HepG2 (cell line): ENCODE measurements around the gene PTPMT1. TPM values are rescaled to one million over a fixed set of nuclear protein-coding genes. Genes with fewer than 3 reads are reported as not detected.

Source experiments
- ATAC-seq: fragments of 200-7000 bp; cut with Tn5 transposase; 3 replicates; pipeline ENCODE4 v1.9.1; 2020; ENCODE audit warnings: mild to moderate bottlenecking, moderate library complexity
- BruUV-seq: library from RNA; stranded (reverse); fragments of 400-500 nt; replicated peaks from 2 replicates; lab custom pipeline; 2021; lab: Mats Ljungman, UMichigan
- CTCF ChIA-PET: fragments of 300-600 bp; formaldehyde crosslinking; extraction: SDS; loops from one replicate; lab custom pipeline; 2021; ENCODE audit warnings: low total read pairs, inconsistent platforms, low intra/inter-chr PET ratio; lab: Yijun Ruan, JAX
- POLR2A ChIA-PET: fragments of 350-600 bp; sonication (Branson Sonifier 250); formaldehyde crosslinking; loops from one replicate; lab custom pipeline; 2020; ENCODE audit warnings: antibody characterized with exemption, inconsistent platforms; lab: Yijun Ruan, JAX
- DNase-seq: peaks from one replicate; pipeline ENCODE4 v3.0.0-alpha.2; 2015; ENCODE audit warnings: low spot score
- FAIRE-seq: peaks from 3 replicates; lab custom pipeline; 2011; peaks lifted over from hg19 to GRCh38; lab: Jason Lieb, UNC
- H2AFZ ChIP-seq: one replicate; pipeline ENCODE4 v1.6.1; 2011; ENCODE audit warnings: low read length, inconsistent platforms
- H3K27ac ChIP-seq: fragments of 300-600 bp; 3 replicates; pipeline ENCODE4 v1.8.0; 2011; ENCODE audit warnings: mixed run types, mild to moderate bottlenecking, mixed read lengths, low read length, inconsistent platforms; ENCODE audit not compliant: insufficient read depth; ENCODE audit errors: extremely low read length
- H3K27me3 ChIP-seq, 2 experiments: fragments of 200-600 bp in 1 of 2; 2 replicates in 1 of 2; 3 replicates in 1 of 2; pipeline versions ENCODE4 v1.6.0 to v1.8.0; 2011; ENCODE audit warnings: low read length in 2 of 2, mild to moderate bottlenecking in 2 of 2, moderate library complexity in 2 of 2, inconsistent platforms in 1 of 2; ENCODE audit not compliant: insufficient read depth in 2 of 2, control insufficient read depth in 1 of 2
- H3K36me3 ChIP-seq, 2 experiments: fragments of 200-600 bp in 1 of 2; replicated peaks in 1 of 2; 2 replicates in 1 of 2; 3 replicates in 1 of 2; pipeline versions ENCODE4 v1.5.1 to v1.8.0; 2011; ENCODE audit warnings: low read length in 2 of 2, inconsistent platforms in 1 of 2; ENCODE audit not compliant: insufficient read depth in 2 of 2, control insufficient read depth in 1 of 2
- H3K4me1 ChIP-seq: 2 replicates; pipeline ENCODE4 v1.5.1; 2012; ENCODE audit warnings: low read length, inconsistent platforms; ENCODE audit not compliant: insufficient read depth
- H3K4me2 ChIP-seq: 2 replicates; pipeline ENCODE4 v1.6.0; 2011; ENCODE audit warnings: low read depth, low read length, inconsistent platforms
- H3K4me3 ChIP-seq, 3 experiments: fragments of 200-600 bp in 1 of 3; sonication (generic), shearing (Covaris generic) in 1 of 3; replicated peaks in 1 of 3; 2 replicates each; pipeline ENCODE4 v1.5.1; 2011 to 2016; ENCODE audit warnings: low read length in 3 of 3, inconsistent platforms in 2 of 3, low read depth in 2 of 3, mild to moderate bottlenecking in 2 of 3, control low read depth in 1 of 3, mixed read lengths in 1 of 3; ENCODE audit not compliant: insufficient read depth in 1 of 3
- H3K79me2 ChIP-seq: one replicate; pipeline ENCODE4 v1.6.1; 2011; ENCODE audit warnings: low read length, inconsistent platforms; ENCODE audit not compliant: insufficient read depth
- H3K9ac ChIP-seq: 2 replicates; pipeline ENCODE4 v1.6.0; 2011; ENCODE audit warnings: mild to moderate bottlenecking, low read depth, low read length, inconsistent platforms; ENCODE audit not compliant: insufficient read depth
- H3K9me3 ChIP-seq: 2 replicates; pipeline ENCODE4 v1.5.1; 2012; ENCODE audit warnings: mild to moderate bottlenecking, low read length
- H4K20me1 ChIP-seq: 2 replicates; pipeline ENCODE4 v1.6.0; 2011; ENCODE audit warnings: inconsistent platforms, mild to moderate bottlenecking, low read length, moderate library complexity; ENCODE audit not compliant: insufficient read depth
- ARNT2 ChIP-seq: sonication (generic); formaldehyde crosslinking; IDR thresholded peaks from 2 replicates; pipeline ENCODE4 v1.8.0; 2022; ENCODE audit warnings: mild to moderate bottlenecking, low read depth, missing genetic modification reagents, moderate library complexity
- CBX1 ChIP-seq: IDR thresholded peaks from one replicate; pipeline ENCODE4 v1.6.1; 2016; ENCODE audit warnings: antibody characterized with exemption, low read depth
- CHCHD3 ChIP-seq: sonication (generic); formaldehyde crosslinking; IDR thresholded peaks from 2 replicates; pipeline ENCODE4 v1.8.0; 2022; ENCODE audit warnings: mild to moderate bottlenecking, missing genetic modification reagents, moderate library complexity
- GZF1 ChIP-seq: sonication (generic); formaldehyde crosslinking; IDR thresholded peaks from 2 replicates; pipeline ENCODE4 v1.5.1; 2020; ENCODE audit warnings: mild to moderate bottlenecking, missing genetic modification reagents
- HOXA3 ChIP-seq: sonication (generic); formaldehyde crosslinking; IDR thresholded peaks from 2 replicates; pipeline ENCODE4 v1.5.0; 2020; ENCODE audit warnings: missing genetic modification reagents
- ISX ChIP-seq: sonication (generic); formaldehyde crosslinking; conservative IDR thresholded peaks from 2 replicates; pipeline ENCODE4 v1.5.0; 2020; ENCODE audit warnings: missing genetic modification reagents
- KDM5A ChIP-seq: fragments of 200-600 bp; sonication (generic); IDR thresholded peaks from 2 replicates; pipeline ENCODE4 v1.7.0; 2018; ENCODE audit warnings: antibody characterized with exemption, mild to moderate bottlenecking, low read length, borderline replicate concordance
- NFYC ChIP-seq: IDR thresholded peaks from 2 replicates; pipeline ENCODE4 v1.6.1; 2016; ENCODE audit warnings: missing genetic modification reagents, missing compliant biosample characterization
- NRL ChIP-seq: sonication (generic); formaldehyde crosslinking; IDR thresholded peaks from 2 replicates; pipeline ENCODE4 v1.5.0; 2020; ENCODE audit warnings: missing genetic modification reagents, mild to moderate bottlenecking, moderate library complexity, borderline replicate concordance
- SALL2 ChIP-seq: sonication (generic); formaldehyde crosslinking; IDR thresholded peaks from 2 replicates; pipeline ENCODE4 v1.8.1; 2023; ENCODE audit warnings: mild to moderate bottlenecking, missing genetic modification reagents, inconsistent platforms
- ZKSCAN8 ChIP-seq: IDR thresholded peaks from 2 replicates; pipeline ENCODE4 v1.6.1; 2016; ENCODE audit warnings: borderline replicate concordance, missing genetic modification reagents, missing compliant biosample characterization
- ZNF124 ChIP-seq: sonication (generic); formaldehyde crosslinking; IDR thresholded peaks from 2 replicates; pipeline ENCODE4 v1.4.0; 2020; ENCODE audit warnings: missing genetic modification reagents
- ZNF232 ChIP-seq: sonication (generic); formaldehyde crosslinking; IDR thresholded peaks from 2 replicates; pipeline ENCODE4 v1.4.0; 2020; ENCODE audit warnings: missing genetic modification reagents, borderline replicate concordance
- ZNF235 ChIP-seq: sonication (generic); formaldehyde crosslinking; IDR thresholded peaks from 2 replicates; pipeline ENCODE4 v1.8.1; 2023; ENCODE audit warnings: mild to moderate bottlenecking, missing genetic modification reagents, borderline replicate concordance
- ZNF331 ChIP-seq: sonication (generic); formaldehyde crosslinking; IDR thresholded peaks from 2 replicates; pipeline ENCODE4 v1.4.0; 2020; ENCODE audit warnings: missing genetic modification reagents
- ZNF546 ChIP-seq: sonication (generic); formaldehyde crosslinking; conservative IDR thresholded peaks from 2 replicates; pipeline ENCODE4 v1.8.1; 2023; ENCODE audit warnings: mild to moderate bottlenecking, missing genetic modification reagents
- ZNF563 ChIP-seq: sonication (generic); formaldehyde crosslinking; IDR thresholded peaks from 2 replicates; pipeline ENCODE4 v1.8.0; 2022; ENCODE audit warnings: mild to moderate bottlenecking, moderate library complexity, missing genetic modification reagents
- ZSCAN29 ChIP-seq: sonication (generic); formaldehyde crosslinking; conservative IDR thresholded peaks from 2 replicates; pipeline ENCODE4 v1.4.0; 2020; ENCODE audit warnings: mild to moderate bottlenecking, missing genetic modification reagents
- WGBS: methylation state at CpG from one replicate; pipeline ENCODE4 v1.1.6; 2017; ENCODE audit warnings: low lambda C conversion rate; 5-methylcytosine and 5-hydroxymethylcytosine counted together
- in situ Hi-C: cut with HindIII; loops from 2 replicates; pipeline ENCODE4 v1.10.0; 2017; ENCODE audit warnings: low pct_unique_long_range_greater_than_20kb; ENCODE audit not compliant: extremely low pct_ligation_motif_present
- intact Hi-C: fragments of 100-400 bp; cut with micrococcal nuclease; formaldehyde crosslinking; loops from one replicate; pipeline ENCODE4 v1.10.0; 2022; ENCODE audit not compliant: unreplicated experiment
- polyA plus RNA-seq, 8 experiments: library from polyadenylated mRNA; depleted of rRNA in 3 of 8; stranded (reverse) in 7 of 8; unstranded in 1 of 8; fragments of >200 nt; fragmentation: Illumina TruSeq in 4 of 8; extraction: Trizol in 4 of 8; gene quantifications; 2 replicates each; pipeline versions ENCODE4 v1.2.1 to v1.2.3, GENCODE V29; 2011 to 2016; ENCODE audit warnings: low read depth in 4 of 8, missing spikeins in 1 of 8, mixed read lengths in 1 of 8; ENCODE audit not compliant: insufficient read depth in 1 of 8
- total RNA-seq, 5 experiments: library from RNA; depleted of rRNA; stranded (reverse); fragments of >200 nt; fragmentation: Illumina TruSeq; extraction: Trizol; gene quantifications; 2 replicates each; pipeline ENCODE4 v1.2.3, GENCODE V29; 2016; ENCODE audit warnings: low read depth in 1 of 5
- TF ChIP-seq, protein P1 (sequence below): fragments of 450-650 bp; IDR thresholded peaks from 2 replicates; pipeline ENCODE4 v1.6.1; 2016

The PTPMT1 gene
- total and polyA plus RNA-seq, 2 of the 13 experiments (the other 11 are each of a cell fraction or from before 2014, with no cell fraction given), result 55.6 to 129 TPM

DNA sequence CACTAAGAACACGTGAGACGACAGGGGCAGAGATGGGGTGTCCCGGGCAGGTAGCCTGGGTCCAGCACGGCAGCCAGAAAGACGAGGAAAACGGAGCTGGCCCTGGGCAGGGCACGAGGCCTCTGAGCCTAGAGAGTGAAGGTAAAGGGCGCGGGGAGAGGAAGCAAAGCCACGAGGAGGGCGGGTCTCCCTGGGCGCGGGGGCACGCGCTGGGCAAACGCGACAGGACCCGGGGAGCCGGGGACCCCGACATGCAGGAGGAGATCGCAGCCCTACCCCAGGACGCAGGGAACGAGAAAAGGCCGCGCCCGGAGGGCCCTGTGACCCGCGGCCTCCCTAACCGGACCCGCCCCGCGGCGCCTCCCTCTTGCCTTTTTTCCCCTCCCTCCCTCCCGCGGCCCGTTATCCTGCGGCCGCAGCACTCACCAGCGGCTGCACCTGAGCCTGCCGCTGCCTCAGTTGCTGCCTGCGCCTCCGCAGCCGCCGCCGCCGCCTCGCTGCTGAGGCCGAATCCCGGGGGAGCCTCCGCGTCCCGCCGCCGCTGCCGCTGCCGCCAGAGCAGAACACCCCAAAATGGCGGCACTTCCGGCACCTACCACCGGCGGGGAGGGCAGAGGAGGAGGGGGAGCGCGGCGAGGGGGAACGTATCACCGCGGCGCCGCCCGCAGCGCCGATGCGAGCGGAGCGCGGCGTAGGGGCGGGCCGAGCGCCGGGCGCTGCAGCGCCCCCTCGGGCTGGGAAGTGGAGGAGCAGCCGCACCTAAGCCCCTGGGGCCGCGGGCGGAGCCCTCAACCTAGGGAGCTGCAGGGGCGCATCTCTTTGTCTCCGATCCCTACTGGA lies 12.6 kb upstream of the PTPMT1 start, which contains the start of gene CELF1:
Gene CELF1, minus strand, starts transcription at position 567 of the 840 bp plus-strand sequence. CDS start 53,609 bp downstream, outside the sequence.
- in situ Hi-C loops, result no loop called here
- WGBS, result 0% methylated on average over 17 of the region's 89 CpGs
- H3K79me2 ChIP-seq, result peaks cover 48% of the 10 kb centered on the region
- H3K4me3 ChIP-seq, result peak within 1 kb of the TSS; percentile 69 to 98 (median 69)
- peaks cover 43% of the 10 kb centered on the region for H3K4me1 ChIP-seq
- H4K20me1 ChIP-seq, result peaks cover 31% of the 10 kb centered on the region
- peak; percentile 93 for ATAC-seq
- peak within 1 kb of the TSS; percentile 95 for H3K9ac ChIP-seq
- no peaks in the 10 kb centered on the region for H3K27me3 ChIP-seq
- DNase-seq, result peak; percentile 77
- FAIRE-seq, result peak; percentile 28
- H3K4me2 ChIP-seq, result peak within 1 kb of the TSS; percentile 84
- peak within 1 kb of the TSS; percentile 80 for H2AFZ ChIP-seq
- ChIA-PET POLR2A (interaction anchor here (0.6 to 2.6 kb wide), 5 partner anchors 12 to 126 kb away, joined by 3 to 19 read pairs (median 3); partner anchors contain the start of genes KBTBD4, NDUFS3, PSMC3 and PTPMT1), CTCF (no interaction called here)
- peak within 1 kb of the TSS; percentile 81 for H3K27ac ChIP-seq
- BruUV-seq, result TSS peak; percentile 54
- H3K9me3 ChIP-seq, result no peaks in the 10 kb centered on the region
- intact Hi-C loops, result loop anchor here (5.0 kb wide), 1 partner anchor 65 kb away; no protein-coding TSS in a partner anchor
- H3K36me3 ChIP-seq, result peaks cover 0 to 3% of the 10 kb centered on the region in 2 experiments; a peak in 2 of 5 replicates
- peak; percentile 22; the same call in 1 of the 2 replicates for TF ChIP-seq NRL (CRISPR knock-in tag)
- TF ChIP-seq ZKSCAN8 (CRISPR knock-in tag), result 0 out of 2 replicates have a peak, but pooled peaks have one; percentile 37
- TF ChIP-seq KDM5A, result peak; percentile 59; the same call in 1 of the 2 replicates
- peak; percentile 79; the same call in 1 of the 2 replicates for TF ChIP-seq ZNF546 (CRISPR knock-in tag)
- no peak for TF ChIP-seq ZNF124 (CRISPR knock-in tag)
- TF ChIP-seq, protein P1, sequence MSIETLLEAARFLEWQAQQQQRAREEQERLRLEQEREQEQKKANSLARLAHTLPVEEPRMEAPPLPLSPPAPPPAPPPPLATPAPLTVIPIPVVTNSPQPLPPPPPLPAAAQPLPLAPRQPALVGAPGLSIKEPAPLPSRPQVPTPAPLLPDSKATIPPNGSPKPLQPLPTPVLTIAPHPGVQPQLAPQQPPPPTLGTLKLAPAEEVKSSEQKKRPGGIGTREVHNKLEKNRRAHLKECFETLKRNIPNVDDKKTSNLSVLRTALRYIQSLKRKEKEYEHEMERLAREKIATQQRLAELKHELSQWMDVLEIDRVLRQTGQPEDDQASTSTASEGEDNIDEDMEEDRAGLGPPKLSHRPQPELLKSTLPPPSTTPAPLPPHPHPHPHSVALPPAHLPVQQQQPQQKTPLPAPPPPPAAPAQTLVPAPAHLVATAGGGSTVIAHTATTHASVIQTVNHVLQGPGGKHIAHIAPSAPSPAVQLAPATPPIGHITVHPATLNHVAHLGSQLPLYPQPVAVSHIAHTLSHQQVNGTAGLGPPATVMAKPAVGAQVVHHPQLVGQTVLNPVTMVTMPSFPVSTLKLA, result 0 out of 2 replicates have a peak, but pooled peaks have one; percentile 7
- no peak for TF ChIP-seq CHCHD3
- peak; percentile 61; the same call in 1 of the 2 replicates for TF ChIP-seq ZNF563
- TF ChIP-seq SALL2, result peak; percentile 86
- peak; percentile 66; the same call in 1 of the 2 replicates for TF ChIP-seq ARNT2
- TF ChIP-seq GZF1, result peak; percentile 64; the same call in 1 of the 2 replicates
- no peak for TF ChIP-seq ISX (CRISPR knock-in tag)
- 0 out of 2 replicates have a peak, but pooled peaks have one; percentile 9 for TF ChIP-seq NFYC (CRISPR knock-in tag)
- TF ChIP-seq CBX1, result peak; percentile 63
- peak; percentile 66; the same call in 1 of the 2 replicates for TF ChIP-seq ZNF331 (CRISPR knock-in tag)
- no peak for TF ChIP-seq ZNF235 (CRISPR knock-in tag)
- TF ChIP-seq HOXA3 (CRISPR knock-in tag), result peak; percentile 99
- peak; percentile 61; the same call in 1 of the 2 replicates for TF ChIP-seq ZSCAN29 (CRISPR knock-in tag)
- TF ChIP-seq ZNF232 (CRISPR knock-in tag), result no peak; the same call in 1 of the 2 replicates
